Breast epithelium (tissue), 4 donors: ENCODE measurements around the gene INO80E. TPM values are rescaled to one million over a fixed set of nuclear protein-coding genes. Genes with fewer than 3 reads are reported as not detected.

ENCODE experiments used
- DNase-seq, 2 donors: peaks; one replicate each; pipeline ENCODE4 v3.0.0-alpha.2; 2019; ENCODE audit warnings: low spot score in 2 of 2
- H3K27ac ChIP-seq, 2 donors: fragments of 200-600 bp; sonication (generic) in 1 of 2; one replicate each; pipeline ENCODE4 v1.5.1; 2016 to 2019; ENCODE audit warnings: mild to moderate bottlenecking in 1 of 2
- H3K27me3 ChIP-seq, 2 donors: fragments of 200-600 bp; sonication (generic) in 1 of 2; one replicate each; pipeline versions ENCODE4 v1.5.1 to v1.6.0; 2017 to 2019; ENCODE audit warnings: control low read depth in 1 of 2, mild to moderate bottlenecking in 1 of 2
- H3K36me3 ChIP-seq: fragments of 200-600 bp; one replicate; pipeline ENCODE4 v1.5.1; 2019
- H3K4me1 ChIP-seq, 2 donors: fragments of 200-600 bp; sonication (generic); one replicate each; pipeline ENCODE4 v1.5.1; 2016 to 2019; ENCODE audit warnings: control low read depth in 1 of 2
- H3K4me3 ChIP-seq, 3 donors: fragments of 200-600 bp; sonication (generic); 1 replicate in 2 of 3; 2 replicates in 1 of 3; pipeline ENCODE4 v1.5.1; 2016 to 2019; ENCODE audit warnings: mild to moderate bottlenecking in 3 of 3, moderate library complexity in 2 of 3
- H3K9me3 ChIP-seq, 2 donors: fragments of 200-600 bp; sonication (generic) in 1 of 2; one replicate each; pipeline ENCODE4 v1.5.1; 2016 to 2019; ENCODE audit warnings: control low read depth in 1 of 2
- POLR2A ChIP-seq: fragments of 450-650 bp; IDR thresholded peaks from one replicate; pipeline ENCODE4 v1.6.1; 2016; ENCODE audit warnings: antibody characterized with exemption, mild to moderate bottlenecking, moderate library complexity
- POLR2AphosphoS5 ChIP-seq, 3 donors: sonication (generic); formaldehyde crosslinking; IDR thresholded peaks; one replicate each; pipeline ENCODE4 v1.6.1; 2017; ENCODE audit warnings: antibody characterized with exemption in 3 of 3
- intact Hi-C: fragments of 100-400 bp; cut with DNase I; formaldehyde crosslinking; loops from one replicate; pipeline ENCODE4 v1.15.1; 2023; ENCODE audit warnings: low total_unique reads
- total RNA-seq, 3 donors: library from RNA; depleted of rRNA; stranded (reverse); fragments of >200 nt; gene quantifications; one replicate each; pipeline ENCODE4 v1.1.0, GENCODE V29; 2016
- TF ChIP-seq, protein P1 (sequence below), 3 donors: fragments of 450-650 bp; IDR thresholded peaks; one replicate each; pipeline ENCODE4 v1.5.1; 2016 to 2017; ENCODE audit warnings: antibody characterized with exemption in 3 of 3, mild to moderate bottlenecking in 3 of 3, moderate library complexity in 3 of 3

Gene INO80E
- total RNA-seq, 3 donors from 2014 or later: 31.8 to 39.7 (median 38.6) TPM

DNA sequence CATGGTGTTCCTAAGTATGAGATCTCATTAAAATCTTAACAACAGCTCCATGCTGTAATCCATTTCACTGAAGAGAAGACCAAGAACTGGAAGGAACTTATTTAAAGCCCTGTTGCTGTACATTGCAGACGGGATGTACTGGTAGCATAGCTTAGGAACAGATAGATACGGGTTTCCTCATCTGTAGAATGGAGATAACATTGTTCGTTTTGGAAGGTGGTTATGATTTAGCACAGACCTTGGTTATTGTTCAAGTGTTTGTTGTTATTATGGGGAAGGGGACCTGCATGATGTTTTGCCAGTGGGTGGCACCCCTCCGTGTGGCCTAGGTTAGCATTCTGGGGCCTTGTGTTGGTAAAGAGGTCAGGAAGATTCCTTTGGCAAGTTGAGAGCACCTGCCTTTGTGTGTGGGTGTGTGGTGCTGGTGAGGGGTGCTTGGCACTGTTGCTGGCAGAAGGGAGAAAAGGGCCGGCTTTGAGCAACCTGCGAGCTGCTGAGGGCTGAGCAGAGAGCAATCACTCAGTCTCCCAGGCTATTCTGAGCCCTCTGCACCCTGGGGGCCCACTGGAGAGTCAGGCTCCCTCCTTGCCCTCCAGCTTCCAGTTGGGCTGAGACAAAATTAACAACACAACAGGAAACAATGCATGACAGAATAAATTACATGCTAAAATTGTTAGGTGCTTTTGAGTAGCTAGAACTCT, 20.1 kb upstream of the INO80E start:
- H3K36me3 ChIP-seq: peaks cover 6% of the 10 kb centered on the region
- intact Hi-C loops: no loop called here
- no peak for DNase-seq
- H3K4me3 ChIP-seq: peak overlapping the region; percentile 84 to 98 (median 97)
- TF ChIP-seq POLR2AphosphoS5 (IDR thresholded peaks at IDR 0.05) (no peak), POLR2A (no peak)
- TF ChIP-seq, protein P1, sequence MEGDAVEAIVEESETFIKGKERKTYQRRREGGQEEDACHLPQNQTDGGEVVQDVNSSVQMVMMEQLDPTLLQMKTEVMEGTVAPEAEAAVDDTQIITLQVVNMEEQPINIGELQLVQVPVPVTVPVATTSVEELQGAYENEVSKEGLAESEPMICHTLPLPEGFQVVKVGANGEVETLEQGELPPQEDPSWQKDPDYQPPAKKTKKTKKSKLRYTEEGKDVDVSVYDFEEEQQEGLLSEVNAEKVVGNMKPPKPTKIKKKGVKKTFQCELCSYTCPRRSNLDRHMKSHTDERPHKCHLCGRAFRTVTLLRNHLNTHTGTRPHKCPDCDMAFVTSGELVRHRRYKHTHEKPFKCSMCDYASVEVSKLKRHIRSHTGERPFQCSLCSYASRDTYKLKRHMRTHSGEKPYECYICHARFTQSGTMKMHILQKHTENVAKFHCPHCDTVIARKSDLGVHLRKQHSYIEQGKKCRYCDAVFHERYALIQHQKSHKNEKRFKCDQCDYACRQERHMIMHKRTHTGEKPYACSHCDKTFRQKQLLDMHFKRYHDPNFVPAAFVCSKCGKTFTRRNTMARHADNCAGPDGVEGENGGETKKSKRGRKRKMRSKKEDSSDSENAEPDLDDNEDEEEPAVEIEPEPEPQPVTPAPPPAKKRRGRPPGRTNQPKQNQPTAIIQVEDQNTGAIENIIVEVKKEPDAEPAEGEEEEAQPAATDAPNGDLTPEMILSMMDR (IDR thresholded peaks at IDR 0.05): no peak
- H3K27me3 ChIP-seq: no peaks in the 10 kb centered on the region
- no peaks in the 10 kb centered on the region for H3K9me3 ChIP-seq
- peak overlapping the region; percentile 90 to 94 for H3K27ac ChIP-seq
- H3K4me1 ChIP-seq: peaks cover 7 to 16% of the 10 kb centered on the region in 2 donors

DNA sequence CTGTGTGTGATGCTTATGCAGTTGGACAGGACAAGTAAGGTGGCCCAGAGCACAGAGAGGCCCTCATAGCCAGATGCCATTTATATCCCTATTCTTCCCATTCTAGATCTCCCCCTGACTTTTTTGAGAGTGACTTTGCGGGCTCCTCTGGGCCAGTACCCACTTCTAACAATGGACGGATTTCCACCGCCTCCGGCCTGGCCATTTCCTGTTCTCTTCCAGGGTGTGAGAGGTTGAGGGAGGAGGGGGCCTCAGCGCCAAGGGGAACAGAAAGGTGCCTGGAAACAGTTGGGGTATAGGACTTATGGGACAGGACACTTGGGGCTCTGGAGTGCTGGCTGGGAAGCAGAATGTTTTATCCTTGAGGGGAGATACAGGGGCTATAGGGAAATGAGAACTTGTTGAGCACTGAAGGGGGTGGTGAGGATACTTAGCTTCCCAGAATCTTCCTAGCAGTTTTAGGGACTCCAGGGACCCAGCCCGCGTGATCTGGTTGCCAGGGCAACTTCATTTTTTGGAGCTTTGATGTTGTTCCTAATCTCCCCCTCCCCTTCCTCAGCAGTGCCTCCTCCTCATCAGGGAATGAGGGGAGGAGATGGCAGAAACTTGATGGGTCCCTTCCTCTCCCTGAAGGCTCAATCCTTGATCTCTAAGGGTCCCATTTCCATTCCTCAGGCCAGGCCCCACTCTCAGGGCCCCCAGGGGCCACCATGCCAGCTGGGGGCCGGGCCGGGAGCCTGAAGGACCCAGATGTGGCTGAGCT, 18.8 kb upstream of the INO80E start:
- Histone ChIP-seq H3K36me3 (peaks cover 8% of the 10 kb centered on the region), H3K9me3 (no peaks in the 10 kb centered on the region), H3K4me3 (peak overlapping the region; percentile 1 to 97 (median 84)), H3K27me3 (no peaks in the 10 kb centered on the region), H3K4me1 (peaks cover 7 to 16% of the 10 kb centered on the region in 2 donors), H3K27ac (peak overlapping the region in 1 of 2 donors; percentile 90)
- no peak for DNase-seq
- intact Hi-C loops: no loop called here
- TF ChIP-seq POLR2AphosphoS5 (IDR thresholded peaks at IDR 0.05): no peak

DNA sequence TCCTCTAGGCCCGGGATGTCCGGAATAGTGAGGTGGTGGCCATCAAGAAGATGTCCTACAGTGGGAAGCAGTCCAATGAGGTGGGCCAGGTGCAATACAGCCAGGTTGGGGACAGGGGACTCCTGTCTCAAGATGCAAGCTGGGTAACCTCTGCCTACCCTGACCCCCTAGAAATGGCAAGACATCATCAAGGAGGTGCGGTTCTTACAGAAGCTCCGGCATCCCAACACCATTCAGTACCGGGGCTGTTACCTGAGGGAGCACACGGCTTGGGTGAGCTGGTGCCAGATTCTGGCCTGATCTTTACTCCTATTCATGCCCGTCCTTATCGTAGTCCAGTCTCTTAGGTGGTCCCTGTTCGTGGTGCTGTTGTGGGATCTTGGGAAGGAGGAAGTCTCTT, 18.0 kb upstream of the INO80E start:
- Histone ChIP-seq H3K36me3 (peaks cover 13% of the 10 kb centered on the region), H3K9me3 (no peaks in the 10 kb centered on the region), H3K27ac (peak overlapping the region in 1 of 2 donors; percentile 90), H3K4me1 (peaks cover 7 to 16% of the 10 kb centered on the region in 2 donors), H3K27me3 (no peaks in the 10 kb centered on the region), H3K4me3 (peak overlapping the region in 1 of 3 donors; percentile 84)
- no peak for DNase-seq
- TF ChIP-seq, protein P1 (IDR thresholded peaks at IDR 0.05): no peak
- no peak for TF ChIP-seq POLR2AphosphoS5 (IDR thresholded peaks at IDR 0.05)
- no peak for TF ChIP-seq POLR2A
- intact Hi-C loops: no loop called here

DNA sequence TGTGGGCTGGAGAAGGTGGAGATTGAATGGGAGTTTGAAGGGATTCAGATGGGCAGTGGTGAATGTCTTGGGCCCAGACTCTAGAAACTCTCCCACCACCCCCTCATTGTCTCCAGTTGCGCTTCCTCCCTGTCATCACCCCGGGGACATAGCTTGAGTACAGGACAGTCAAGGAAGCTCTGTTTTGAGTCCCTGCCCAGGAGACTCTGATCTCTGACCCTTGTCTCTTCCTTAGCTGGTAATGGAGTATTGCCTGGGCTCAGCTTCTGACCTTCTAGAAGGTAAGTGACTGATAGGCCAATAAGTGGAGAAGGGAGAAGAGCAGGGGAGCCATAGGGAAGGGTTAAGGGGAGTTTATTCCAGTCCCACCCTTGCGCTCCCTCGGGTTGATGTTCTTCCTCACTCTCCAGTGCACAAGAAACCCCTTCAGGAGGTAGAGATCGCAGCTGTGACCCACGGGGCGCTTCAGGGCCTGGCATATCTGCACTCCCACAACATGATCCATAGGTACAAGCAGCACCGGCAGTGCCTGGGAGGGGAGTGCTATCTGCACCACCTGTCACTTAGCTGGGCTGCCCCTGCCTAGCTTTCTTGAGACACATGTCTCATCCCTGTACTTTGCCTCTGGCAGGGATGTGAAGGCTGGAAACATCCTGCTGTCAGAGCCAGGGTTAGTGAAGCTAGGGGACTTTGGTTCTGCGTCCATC, 17.3 kb upstream of the INO80E start:
- Histone ChIP-seq H3K27ac (peak overlapping the region in 1 of 2 donors; percentile 90), H3K9me3 (no peaks in the 10 kb centered on the region), H3K27me3 (no peaks in the 10 kb centered on the region), H3K4me3 (no peak overlapping the region), H3K4me1 (peaks cover 7 to 16% of the 10 kb centered on the region in 2 donors), H3K36me3 (peaks cover 19% of the 10 kb centered on the region)
- no peak for DNase-seq
- intact Hi-C loops: no loop called here
- TF ChIP-seq POLR2A (no peak), POLR2AphosphoS5 (IDR thresholded peaks at IDR 0.05) (no peak)
- TF ChIP-seq, protein P1 (IDR thresholded peaks at IDR 0.05): no peak

DNA sequence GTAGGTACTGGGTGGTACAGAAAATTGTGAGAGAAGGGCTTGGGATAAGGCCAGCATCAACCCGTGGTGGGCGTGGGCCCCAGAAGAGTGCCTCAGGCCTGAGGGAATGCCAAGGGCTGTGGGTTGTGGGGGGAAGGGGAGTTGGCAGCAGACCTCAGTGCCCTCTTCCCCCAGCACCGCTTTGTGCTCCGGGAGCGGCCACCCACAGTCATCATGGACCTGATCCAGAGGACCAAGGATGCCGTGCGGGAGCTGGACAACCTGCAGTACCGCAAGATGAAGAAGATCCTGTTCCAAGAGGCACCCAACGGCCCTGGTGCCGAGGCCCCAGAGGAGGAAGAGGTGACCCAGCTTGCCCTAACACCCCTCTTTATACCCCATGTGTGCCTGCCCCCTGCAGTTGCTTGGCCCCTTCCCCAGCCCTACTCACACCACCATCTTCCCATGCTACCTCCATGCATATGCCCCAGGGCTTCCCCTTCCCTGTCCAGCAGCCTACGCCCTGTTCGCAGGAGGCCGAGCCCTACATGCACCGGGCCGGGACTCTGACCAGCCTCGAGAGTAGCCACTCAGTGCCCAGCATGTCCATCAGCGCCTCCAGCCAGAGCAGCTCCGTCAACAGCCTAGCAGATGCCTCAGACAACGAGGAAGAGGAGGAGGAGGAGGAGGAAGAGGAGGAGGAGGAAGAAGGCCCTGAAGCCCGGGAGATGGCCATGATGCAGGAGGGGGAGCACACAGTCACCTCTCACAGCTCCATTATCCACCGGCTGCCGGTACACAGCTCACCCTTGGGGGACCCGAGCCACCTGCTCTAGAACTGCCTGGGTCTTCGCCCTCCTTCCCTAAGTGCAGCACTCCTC, 13.3 kb upstream of the INO80E start:
- Histone ChIP-seq H3K27ac (no peak overlapping the region), H3K36me3 (peaks cover 34% of the 10 kb centered on the region), H3K27me3 (no peaks in the 10 kb centered on the region), H3K4me3 (no peak overlapping the region), H3K4me1 (no peaks in the 10 kb centered on the region), H3K9me3 (no peaks in the 10 kb centered on the region)
- intact Hi-C loops: no loop called here
- TF ChIP-seq, protein P1 (IDR thresholded peaks at IDR 0.05): no peak
- TF ChIP-seq POLR2AphosphoS5 (IDR thresholded peaks at IDR 0.05) (no peak), POLR2A (no peak)
- no peak for DNase-seq
